HepG2 (cell line): ENCODE results near the gene POLR2F. TPM values are rescaled to one million over a fixed set of nuclear protein-coding genes. Genes with fewer than 3 reads are reported as not detected.
A peak's percentile ranks its signal among the peaks of the same experiment; 100 is the strongest.

Experiments used
- ATAC-seq: fragments of 200-7000 bp; cut with Tn5 transposase; 3 replicates; pipeline ENCODE4 v1.9.1; 2020; ENCODE audit warnings: mild to moderate bottlenecking, moderate library complexity
- BruUV-seq: library from RNA; stranded (reverse); fragments of 400-500 nt; replicated peaks from 2 replicates; lab custom pipeline; 2021; lab: Mats Ljungman, UMichigan
- CTCF ChIA-PET: fragments of 300-600 bp; formaldehyde crosslinking; extraction: SDS; loops from one replicate; lab custom pipeline; 2021; ENCODE audit warnings: low total read pairs, inconsistent platforms, low intra/inter-chr PET ratio; lab: Yijun Ruan, JAX
- POLR2A ChIA-PET: fragments of 350-600 bp; sonication (Branson Sonifier 250); formaldehyde crosslinking; loops from one replicate; lab custom pipeline; 2020; ENCODE audit warnings: antibody characterized with exemption, inconsistent platforms; lab: Yijun Ruan, JAX
- DNase-seq: peaks from one replicate; pipeline ENCODE4 v3.0.0-alpha.2; 2015; ENCODE audit warnings: low spot score
- FAIRE-seq: peaks from 3 replicates; lab custom pipeline; 2011; peaks lifted over from hg19 to GRCh38; lab: Jason Lieb, UNC
- H2AFZ ChIP-seq: one replicate; pipeline ENCODE4 v1.6.1; 2011; ENCODE audit warnings: low read length, inconsistent platforms
- H3K27ac ChIP-seq: fragments of 300-600 bp; 3 replicates; pipeline ENCODE4 v1.8.0; 2011; ENCODE audit warnings: mixed run types, mild to moderate bottlenecking, mixed read lengths, low read length, inconsistent platforms; ENCODE audit not compliant: insufficient read depth; ENCODE audit errors: extremely low read length
- H3K27me3 ChIP-seq, 2 experiments: fragments of 200-600 bp in 1 of 2; 2 replicates in 1 of 2; 3 replicates in 1 of 2; pipeline versions ENCODE4 v1.6.0 to v1.8.0; 2011; ENCODE audit warnings: low read length in 2 of 2, mild to moderate bottlenecking in 2 of 2, moderate library complexity in 2 of 2, inconsistent platforms in 1 of 2; ENCODE audit not compliant: insufficient read depth in 2 of 2, control insufficient read depth in 1 of 2
- H3K36me3 ChIP-seq, 2 experiments: fragments of 200-600 bp in 1 of 2; replicated peaks in 1 of 2; 2 replicates in 1 of 2; 3 replicates in 1 of 2; pipeline versions ENCODE4 v1.5.1 to v1.8.0; 2011; ENCODE audit warnings: low read length in 2 of 2, inconsistent platforms in 1 of 2; ENCODE audit not compliant: insufficient read depth in 2 of 2, control insufficient read depth in 1 of 2
- H3K4me1 ChIP-seq: 2 replicates; pipeline ENCODE4 v1.5.1; 2012; ENCODE audit warnings: low read length, inconsistent platforms; ENCODE audit not compliant: insufficient read depth
- H3K4me2 ChIP-seq: 2 replicates; pipeline ENCODE4 v1.6.0; 2011; ENCODE audit warnings: low read depth, low read length, inconsistent platforms
- H3K4me3 ChIP-seq, 3 experiments: fragments of 200-600 bp in 1 of 3; sonication (generic), shearing (Covaris generic) in 1 of 3; replicated peaks in 1 of 3; 2 replicates each; pipeline ENCODE4 v1.5.1; 2011 to 2016; ENCODE audit warnings: low read length in 3 of 3, inconsistent platforms in 2 of 3, low read depth in 2 of 3, mild to moderate bottlenecking in 2 of 3, control low read depth in 1 of 3, mixed read lengths in 1 of 3; ENCODE audit not compliant: insufficient read depth in 1 of 3
- H3K79me2 ChIP-seq: one replicate; pipeline ENCODE4 v1.6.1; 2011; ENCODE audit warnings: low read length, inconsistent platforms; ENCODE audit not compliant: insufficient read depth
- H3K9ac ChIP-seq: 2 replicates; pipeline ENCODE4 v1.6.0; 2011; ENCODE audit warnings: mild to moderate bottlenecking, low read depth, low read length, inconsistent platforms; ENCODE audit not compliant: insufficient read depth
- H3K9me3 ChIP-seq: 2 replicates; pipeline ENCODE4 v1.5.1; 2012; ENCODE audit warnings: mild to moderate bottlenecking, low read length
- H4K20me1 ChIP-seq: 2 replicates; pipeline ENCODE4 v1.6.0; 2011; ENCODE audit warnings: inconsistent platforms, mild to moderate bottlenecking, low read length, moderate library complexity; ENCODE audit not compliant: insufficient read depth
- IRF1 ChIP-seq: sonication (generic); formaldehyde crosslinking; IDR thresholded peaks from 2 replicates; pipeline ENCODE4 v1.4.0; 2020; ENCODE audit warnings: low read depth, mild to moderate bottlenecking, missing genetic modification reagents
- KDM5A ChIP-seq: fragments of 200-600 bp; sonication (generic); IDR thresholded peaks from 2 replicates; pipeline ENCODE4 v1.7.0; 2018; ENCODE audit warnings: antibody characterized with exemption, mild to moderate bottlenecking, low read length, borderline replicate concordance
- NR3C1 ChIP-seq: sonication (generic); formaldehyde crosslinking; IDR thresholded peaks from 2 replicates; pipeline ENCODE4 v1.4.0; 2020; ENCODE audit warnings: missing genetic modification reagents
- PRDM15 ChIP-seq: sonication (generic); formaldehyde crosslinking; IDR thresholded peaks from 2 replicates; pipeline ENCODE4 v1.4.0; 2020; ENCODE audit warnings: missing genetic modification reagents
- RNF2 ChIP-seq: fragments of 450-650 bp; conservative IDR thresholded peaks from 2 replicates; pipeline ENCODE4 v1.6.1; 2016; ENCODE audit warnings: low read depth
- SALL2 ChIP-seq: sonication (generic); formaldehyde crosslinking; IDR thresholded peaks from 2 replicates; pipeline ENCODE4 v1.8.1; 2023; ENCODE audit warnings: mild to moderate bottlenecking, missing genetic modification reagents, inconsistent platforms
- SP140L ChIP-seq: sonication (generic); formaldehyde crosslinking; IDR thresholded peaks from 2 replicates; pipeline ENCODE4 v1.4.0; 2020; ENCODE audit warnings: missing genetic modification reagents, borderline replicate concordance
- THAP7 ChIP-seq: sonication (generic); formaldehyde crosslinking; IDR thresholded peaks from 2 replicates; pipeline ENCODE4 v1.8.1; 2023; ENCODE audit warnings: mild to moderate bottlenecking, missing genetic modification reagents
- ZMYM4 ChIP-seq: sonication (generic); formaldehyde crosslinking; IDR thresholded peaks from 2 replicates; pipeline ENCODE4 v1.8.1; 2023; ENCODE audit warnings: mild to moderate bottlenecking, missing genetic modification reagents
- ZNF143 ChIP-seq: sonication (generic); formaldehyde crosslinking; IDR thresholded peaks from 2 replicates; pipeline ENCODE4 v1.4.0; 2020; ENCODE audit warnings: missing genetic modification reagents
- ZNF260 ChIP-seq: sonication (generic); formaldehyde crosslinking; IDR thresholded peaks from 2 replicates; pipeline ENCODE4 v1.4.0; 2020; ENCODE audit warnings: missing genetic modification reagents, low read depth, mild to moderate bottlenecking, borderline replicate concordance
- ZNF562 ChIP-seq: sonication (generic); formaldehyde crosslinking; IDR thresholded peaks from 2 replicates; pipeline ENCODE4 v1.8.0; 2022; ENCODE audit warnings: missing genetic modification reagents, borderline replicate concordance
- WGBS: methylation state at CpG from one replicate; pipeline ENCODE4 v1.1.6; 2017; ENCODE audit warnings: low lambda C conversion rate; 5-methylcytosine and 5-hydroxymethylcytosine counted together
- in situ Hi-C: cut with HindIII; loops from 2 replicates; pipeline ENCODE4 v1.10.0; 2017; ENCODE audit warnings: low pct_unique_long_range_greater_than_20kb; ENCODE audit not compliant: extremely low pct_ligation_motif_present
- intact Hi-C: fragments of 100-400 bp; cut with micrococcal nuclease; formaldehyde crosslinking; loops from one replicate; pipeline ENCODE4 v1.10.0; 2022; ENCODE audit not compliant: unreplicated experiment
- polyA plus RNA-seq, 8 experiments: library from polyadenylated mRNA; depleted of rRNA in 3 of 8; stranded (reverse) in 7 of 8; unstranded in 1 of 8; fragments of >200 nt; fragmentation: Illumina TruSeq in 4 of 8; extraction: Trizol in 4 of 8; gene quantifications; 2 replicates each; pipeline versions ENCODE4 v1.2.1 to v1.2.3, GENCODE V29; 2011 to 2016; ENCODE audit warnings: low read depth in 4 of 8, missing spikeins in 1 of 8, mixed read lengths in 1 of 8; ENCODE audit not compliant: insufficient read depth in 1 of 8
- total RNA-seq, 5 experiments: library from RNA; depleted of rRNA; stranded (reverse); fragments of >200 nt; fragmentation: Illumina TruSeq; extraction: Trizol; gene quantifications; 2 replicates each; pipeline ENCODE4 v1.2.3, GENCODE V29; 2016; ENCODE audit warnings: low read depth in 1 of 5
- TF ChIP-seq, protein P1 (sequence below): IDR thresholded peaks from 2 replicates; pipeline ENCODE4 v1.6.1; 2016; ENCODE audit warnings: missing compliant biosample characterization, missing genetic modification reagents, borderline replicate concordance

POLR2F gene
- total and polyA plus RNA-seq, 2 of the 13 experiments (the other 11 are each of a cell fraction or from before 2014, with no cell fraction given) = 135 to 158 TPM

- no peak for DNase-seq
- peak overlapping the region; percentile 75 to 98 (median 91) for H3K4me3 ChIP-seq
- peak overlapping the region; percentile 49 for H3K27ac ChIP-seq
- H3K79me2 ChIP-seq = peaks cover 33% of the 10 kb centered on the region
- H3K4me1 ChIP-seq = peaks cover 53% of the 10 kb centered on the region
- no peak overlapping the region for H2AFZ ChIP-seq
- intact Hi-C loops = no loop called here
- peak overlapping the region; percentile 84 for H3K9ac ChIP-seq
- no peaks in the 10 kb centered on the region; a peak in 1 of 5 replicates for H3K27me3 ChIP-seq
- ChIA-PET CTCF (no interaction called here), POLR2A (interaction anchor here (0.6 to 3.5 kb wide), 9 partner anchors 8 to 150 kb away, joined by 3 to 19 read pairs (median 5); partner anchors contain the start of genes ANKRD54 and GCAT)
- no peaks in the 10 kb centered on the region for H3K9me3 ChIP-seq
- peaks cover 17 to 29% of the 10 kb centered on the region in 2 experiments for H3K36me3 ChIP-seq
- 13% methylated on average over 4 of the region's 4 CpGs for WGBS
- in situ Hi-C loops = no loop called here
- H4K20me1 ChIP-seq = no peaks in the 10 kb centered on the region
- H3K4me2 ChIP-seq = peak overlapping the region; percentile 97
- BruUV-seq = no TSS peak
- FAIRE-seq = no peak
- ATAC-seq = no peak
- TF ChIP-seq ZNF143 (no peak), ZNF260 (CRISPR knock-in tag) (no peak), SALL2 (no peak), IRF1 (no peak), THAP7 (CRISPR knock-in tag) (no peak), SP140L (CRISPR knock-in tag) (no peak), PRDM15 (CRISPR knock-in tag) (no peak), ZNF562 (no peak), ZMYM4 (CRISPR knock-in tag) (no peak), NR3C1 (CRISPR knock-in tag) (no peak), KDM5A (no peak), RNF2 (no peak)
- TF ChIP-seq, protein P1, sequence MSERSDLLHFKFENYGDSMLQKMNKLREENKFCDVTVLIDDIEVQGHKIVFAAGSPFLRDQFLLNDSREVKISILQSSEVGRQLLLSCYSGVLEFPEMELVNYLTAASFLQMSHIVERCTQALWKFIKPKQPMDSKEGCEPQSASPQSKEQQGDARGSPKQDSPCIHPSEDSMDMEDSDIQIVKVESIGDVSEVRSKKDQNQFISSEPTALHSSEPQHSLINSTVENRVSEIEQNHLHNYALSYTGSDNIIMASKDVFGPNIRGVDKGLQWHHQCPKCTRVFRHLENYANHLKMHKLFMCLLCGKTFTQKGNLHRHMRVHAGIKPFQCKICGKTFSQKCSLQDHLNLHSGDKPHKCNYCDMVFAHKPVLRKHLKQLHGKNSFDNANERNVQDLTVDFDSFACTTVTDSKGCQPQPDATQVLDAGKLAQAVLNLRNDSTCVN (CRISPR knock-in tag) = no peak
Observed at GRCh38 chr22:37954686-37955085, 1.2 kb downstream of the POLR2F start.
